Measurements from ENCODE around the gene GSKIP. TPM values are rescaled to one million over a fixed set of nuclear protein-coding genes. Genes with fewer than 3 reads are reported as not detected.

The GSKIP gene
- total RNA-seq, 2 experiments from 2014 or later, result 25.4 to 25.9 TPM

Other genes with a start within 250 kb of the GSKIP start
- not detected for gene BDKRB2, start 158.7 kb upstream of the GSKIP start, total RNA-seq
- not detected for gene BDKRB1, start 107.3 kb upstream of the GSKIP start, total RNA-seq
- gene ATG2B, start 185 bp upstream of the GSKIP start, total RNA-seq, result 10 to 100 TPM; 16.3 to 17.4 TPM
- gene AK7, start 28.6 kb downstream of the GSKIP start, total RNA-seq, result 1 to 10 TPM in 1 of 2 experiments, under 1 TPM in 1; 0.80 to 1.6 TPM
- 100 to 1,000 TPM; 164 to 173 TPM for gene PAPOLA, start 138.9 kb downstream of the GSKIP start, total RNA-seq